Umbilical cord (tissue), 2 donors: Measurements from ENCODE around the gene SCGB1D2. TPM values are rescaled to one million over a fixed set of nuclear protein-coding genes. Genes with fewer than 3 reads are reported as not detected.

Experiments used
- DNase-seq: peaks from one replicate; pipeline ENCODE4 v3.0.0-alpha.2; 2015; ENCODE audit warnings: low spot score
- total RNA-seq: library from RNA; depleted of rRNA; stranded (reverse); fragments of >200 nt; gene quantifications from one replicate; pipeline ENCODE4 v1.2.3, GENCODE V29; 2014; ENCODE audit warnings: low replicate concordance; ENCODE audit not compliant: insufficient read depth

SCGB1D2 gene
- total RNA-seq, 1 donor from 2014 or later = not detected

DNA sequence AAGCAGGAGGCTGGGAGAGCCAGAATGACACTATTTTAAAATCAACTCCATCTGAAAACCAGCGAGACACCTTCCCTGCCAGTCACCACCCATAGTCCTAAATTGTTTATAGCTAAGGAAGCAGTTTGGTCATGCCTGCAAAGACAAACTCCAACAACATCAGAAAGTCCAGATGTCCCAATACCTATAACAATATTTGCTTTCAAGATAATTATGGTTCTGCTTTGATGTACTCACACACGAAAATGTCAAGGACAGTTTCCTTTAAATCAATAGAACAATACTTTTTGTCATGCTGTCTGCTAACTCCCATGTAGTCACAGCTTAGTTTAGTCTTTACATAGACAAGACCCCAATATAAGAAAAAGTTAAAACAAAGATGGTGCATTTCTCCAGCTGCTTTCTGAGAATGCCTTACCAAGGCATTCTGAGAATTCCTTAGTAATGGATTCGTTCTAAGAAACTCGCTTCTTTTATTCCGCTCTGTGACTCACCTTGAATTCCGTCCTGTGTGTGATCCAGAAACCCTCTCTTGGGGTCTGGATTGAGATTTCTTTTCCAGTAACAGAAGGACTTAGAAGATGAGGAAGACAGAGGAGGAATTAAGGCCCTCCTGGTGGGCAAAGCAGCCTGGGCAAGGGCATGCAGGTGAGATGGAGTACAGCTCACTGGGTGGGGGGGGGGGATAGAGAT is 18.4 kb downstream of the SCGB1D2 start:
- DNase-seq = no peak

GRCh38 chr11:62264004-62264403 is 22.0 kb downstream of the SCGB1D2 start:
- no peak for DNase-seq

DNA sequence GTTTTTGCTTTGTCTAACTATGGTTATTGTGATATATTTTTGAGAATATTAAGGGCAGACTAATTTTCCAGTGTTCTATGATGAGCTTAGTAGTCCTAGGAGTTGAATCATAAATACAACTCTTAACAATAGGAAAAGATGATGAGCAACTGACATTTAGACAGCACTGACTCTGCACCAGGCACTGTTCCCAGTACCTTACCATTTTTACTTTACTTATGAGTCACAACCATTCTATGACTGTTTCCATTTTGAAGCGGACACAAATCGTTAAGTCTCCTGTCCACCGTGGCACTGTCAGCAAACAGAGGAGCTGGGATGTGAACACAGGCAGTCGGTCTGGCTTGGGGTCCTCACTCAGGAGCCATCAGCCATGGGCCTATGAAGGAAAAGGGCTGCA is 24.5 kb downstream of the SCGB1D2 start:
- no peak for DNase-seq

DNA sequence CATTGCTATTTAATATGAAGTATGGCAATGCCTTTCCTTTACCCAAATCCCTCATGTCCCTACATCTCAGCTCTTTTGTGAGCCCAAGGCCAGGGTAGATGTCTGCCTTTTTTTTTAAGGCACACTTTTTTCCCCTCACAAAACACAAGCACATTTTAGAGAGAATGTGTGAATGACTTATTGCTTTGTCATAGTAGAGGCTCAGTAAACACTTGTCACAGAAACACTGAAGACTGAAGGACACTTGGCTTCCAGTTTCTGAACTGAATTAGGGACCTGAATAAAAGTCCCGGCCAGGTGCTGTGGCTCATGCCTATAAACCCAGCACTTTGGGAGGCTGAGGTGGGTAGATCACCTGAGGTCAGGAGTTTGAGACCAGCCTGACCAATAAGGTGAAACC is 25.0 kb downstream of the SCGB1D2 start:
- no peak for DNase-seq

DNA sequence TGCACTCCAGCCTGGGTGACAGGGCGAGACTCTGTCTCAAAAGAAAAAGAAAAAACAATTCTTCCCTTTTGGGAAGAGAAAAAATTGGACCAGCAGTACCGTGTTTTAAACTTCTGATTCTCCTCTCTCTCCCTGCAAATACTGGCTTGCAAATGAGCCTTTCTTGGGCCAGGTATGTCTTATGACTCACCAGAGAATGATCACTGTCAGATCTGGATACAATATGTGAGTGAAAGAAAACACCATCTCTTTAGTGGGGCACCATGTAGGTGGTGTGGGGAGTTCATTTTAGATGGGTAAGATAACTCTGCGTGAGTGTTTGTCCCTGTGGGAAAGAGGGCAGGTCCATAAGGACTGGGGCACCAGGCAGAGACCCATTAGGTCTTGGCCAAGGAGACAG is 25.5 kb downstream of the SCGB1D2 start:
- no peak for DNase-seq

DNA sequence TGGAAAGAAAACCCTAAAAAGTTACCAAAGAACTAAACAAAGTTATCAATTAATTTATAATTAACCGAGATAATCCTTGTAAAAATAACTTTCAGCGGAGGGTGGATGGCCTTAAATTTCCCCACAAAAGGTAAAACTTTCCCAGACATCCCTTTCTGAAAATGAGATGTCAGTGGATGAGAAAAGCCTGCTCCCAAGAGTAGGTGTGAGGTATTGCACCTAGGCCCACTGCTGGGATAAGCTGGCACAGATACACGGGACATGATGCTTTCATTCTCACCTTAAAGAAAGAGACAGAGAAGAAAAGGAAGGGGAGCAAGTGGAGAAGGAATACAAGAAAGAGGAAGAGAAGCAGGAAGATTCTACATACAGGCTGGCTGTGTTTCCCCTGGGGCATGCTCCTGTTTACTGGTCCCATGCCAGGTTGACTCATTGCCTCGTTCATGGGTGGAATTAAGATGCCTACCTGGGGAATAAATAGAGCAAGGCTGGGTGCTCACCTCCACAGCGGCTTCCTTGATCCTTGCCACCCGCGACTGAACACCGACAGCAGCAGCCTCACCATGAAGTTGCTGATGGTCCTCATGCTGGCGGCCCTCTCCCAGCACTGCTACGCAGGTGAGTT is 27.7 kb downstream of the SCGB1D2 start, which contains the start of gene SCGB2A2:
TSS of gene SCGB2A2 (plus strand) at position 505 of the 625 bp plus-strand sequence. CDS start at position 564, 59 bp downstream.
- no peak for DNase-seq

DNA sequence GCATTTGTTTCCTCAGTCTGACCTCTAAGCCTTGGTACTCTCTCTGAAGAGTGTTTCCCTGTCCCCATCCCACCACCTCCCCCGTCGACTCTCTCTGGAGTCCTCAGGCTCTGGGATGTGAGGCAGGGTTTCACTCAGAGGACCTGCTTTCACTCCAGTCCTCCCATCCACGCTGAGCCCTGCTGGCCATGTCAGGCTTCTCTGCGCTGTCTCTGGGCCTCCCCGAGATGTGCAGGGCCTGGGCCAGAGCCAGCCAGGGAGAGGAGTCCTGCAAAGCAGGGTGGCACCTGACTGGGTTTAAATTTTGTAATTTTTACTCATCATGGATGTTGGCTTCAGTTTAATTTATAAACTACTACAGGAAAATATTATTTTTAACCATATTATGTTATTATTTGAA is 31.2 kb downstream of the SCGB1D2 start:
- DNase-seq = no peak

- DNase-seq = no peak
Measured at GRCh38 chr11:62273789-62274275, 31.8 kb downstream of the SCGB1D2 start.

DNA sequence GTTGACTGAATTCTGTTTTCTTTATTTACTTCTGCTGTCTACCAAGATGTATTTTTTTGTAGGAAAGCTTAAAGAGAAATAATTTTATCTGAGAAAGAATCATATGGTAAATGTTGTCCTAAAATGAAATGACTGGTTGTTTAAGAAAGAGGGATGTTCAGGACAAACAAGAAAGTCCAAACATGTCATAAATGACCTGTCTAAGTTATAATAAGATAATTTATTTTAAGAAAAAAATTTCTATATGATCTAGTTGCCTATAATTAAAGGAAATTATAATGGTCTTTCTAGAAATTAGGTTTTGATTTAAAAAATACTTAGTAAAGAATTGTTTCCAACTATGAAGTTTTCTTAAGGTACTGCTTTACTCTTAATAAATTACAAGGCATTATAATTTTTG is 38.4 kb downstream of the SCGB1D2 start:
- DNase-seq = no peak

Other genes with a start within 250 kb of the SCGB1D2 start
- gene INCENP, start 118.2 kb upstream of the SCGB1D2 start, total RNA-seq = 11.6 TPM
- gene SCGB1D1, start 52.0 kb upstream of the SCGB1D2 start, total RNA-seq = not detected
- not detected for gene SCGB2A1, start 33.6 kb upstream of the SCGB1D2 start, total RNA-seq
- gene SCGB2A2, start 27.9 kb downstream of the SCGB1D2 start, total RNA-seq = 0.48 TPM
- not detected for gene SCGB1D4, start 56.8 kb downstream of the SCGB1D2 start, total RNA-seq
- 20.9 TPM for gene ASRGL1, start 95.2 kb downstream of the SCGB1D2 start, total RNA-seq
- not detected for gene SCGB1A1, start 176.8 kb downstream of the SCGB1D2 start, total RNA-seq